Stomach (tissue), 4 donors: ENCODE data around the gene FAM98B.

ENCODE experiments used
- EP300 ChIP-seq: sonication (generic); formaldehyde crosslinking; IDR thresholded peaks from one replicate; pipeline ENCODE4 v1.6.1; 2017; ENCODE audit warnings: antibody characterized with exemption
- POLR2A ChIP-seq, 4 donors: fragments of 450-650 bp; IDR thresholded peaks; one replicate each; pipeline ENCODE4 v1.6.1; 2016; ENCODE audit warnings: antibody characterized with exemption in 4 of 4, control low read depth in 2 of 4, mild to moderate bottlenecking in 1 of 4, moderate library complexity in 1 of 4
- POLR2AphosphoS5 ChIP-seq, 3 donors: sonication (generic); formaldehyde crosslinking; IDR thresholded peaks; one replicate each; pipeline ENCODE4 v1.6.1; 2016; ENCODE audit warnings: antibody characterized with exemption in 3 of 3
- TF ChIP-seq, protein P1 (sequence below), 7 experiments: fragments of 450-650 bp in 4 of 7; fragments of 200-600 bp in 3 of 7; sonication (generic) in 3 of 7; IDR thresholded peaks; one replicate each; pipeline ENCODE4 v1.5.1; 2016 to 2019; ENCODE audit warnings: antibody characterized with exemption in 7 of 7, control low read depth in 2 of 7, mild to moderate bottlenecking in 1 of 7

DNA sequence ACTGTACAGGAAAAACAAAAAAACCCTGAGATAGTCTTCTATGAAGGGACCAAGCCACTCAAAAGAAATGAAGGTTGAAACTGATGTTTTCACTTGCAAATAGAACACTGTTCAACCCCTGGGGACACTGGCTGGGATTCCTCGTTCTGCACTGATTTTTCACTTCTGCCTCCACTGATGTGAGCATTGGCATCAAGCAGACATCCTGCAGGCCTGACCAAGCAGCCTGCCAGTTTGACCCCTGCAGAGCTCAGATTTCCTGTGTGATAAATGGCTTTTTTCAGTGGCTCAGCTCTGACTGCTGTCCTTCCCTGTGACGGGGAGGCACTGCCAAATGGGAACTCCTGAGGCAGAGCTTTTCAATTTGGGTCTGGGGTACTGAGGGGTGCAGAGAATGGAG is 60.7 kb downstream of the FAM98B start:
- no peak for TF ChIP-seq POLR2AphosphoS5 (IDR thresholded peaks at IDR 0.05)
- TF ChIP-seq, protein P1, sequence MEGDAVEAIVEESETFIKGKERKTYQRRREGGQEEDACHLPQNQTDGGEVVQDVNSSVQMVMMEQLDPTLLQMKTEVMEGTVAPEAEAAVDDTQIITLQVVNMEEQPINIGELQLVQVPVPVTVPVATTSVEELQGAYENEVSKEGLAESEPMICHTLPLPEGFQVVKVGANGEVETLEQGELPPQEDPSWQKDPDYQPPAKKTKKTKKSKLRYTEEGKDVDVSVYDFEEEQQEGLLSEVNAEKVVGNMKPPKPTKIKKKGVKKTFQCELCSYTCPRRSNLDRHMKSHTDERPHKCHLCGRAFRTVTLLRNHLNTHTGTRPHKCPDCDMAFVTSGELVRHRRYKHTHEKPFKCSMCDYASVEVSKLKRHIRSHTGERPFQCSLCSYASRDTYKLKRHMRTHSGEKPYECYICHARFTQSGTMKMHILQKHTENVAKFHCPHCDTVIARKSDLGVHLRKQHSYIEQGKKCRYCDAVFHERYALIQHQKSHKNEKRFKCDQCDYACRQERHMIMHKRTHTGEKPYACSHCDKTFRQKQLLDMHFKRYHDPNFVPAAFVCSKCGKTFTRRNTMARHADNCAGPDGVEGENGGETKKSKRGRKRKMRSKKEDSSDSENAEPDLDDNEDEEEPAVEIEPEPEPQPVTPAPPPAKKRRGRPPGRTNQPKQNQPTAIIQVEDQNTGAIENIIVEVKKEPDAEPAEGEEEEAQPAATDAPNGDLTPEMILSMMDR (IDR thresholded peaks at IDR 0.05): no peak
- TF ChIP-seq POLR2A (IDR thresholded peaks at IDR 0.05): no peak
- TF ChIP-seq EP300: no peak
